ENCODE results near the gene CHGA.

The CHGA gene

DNA sequence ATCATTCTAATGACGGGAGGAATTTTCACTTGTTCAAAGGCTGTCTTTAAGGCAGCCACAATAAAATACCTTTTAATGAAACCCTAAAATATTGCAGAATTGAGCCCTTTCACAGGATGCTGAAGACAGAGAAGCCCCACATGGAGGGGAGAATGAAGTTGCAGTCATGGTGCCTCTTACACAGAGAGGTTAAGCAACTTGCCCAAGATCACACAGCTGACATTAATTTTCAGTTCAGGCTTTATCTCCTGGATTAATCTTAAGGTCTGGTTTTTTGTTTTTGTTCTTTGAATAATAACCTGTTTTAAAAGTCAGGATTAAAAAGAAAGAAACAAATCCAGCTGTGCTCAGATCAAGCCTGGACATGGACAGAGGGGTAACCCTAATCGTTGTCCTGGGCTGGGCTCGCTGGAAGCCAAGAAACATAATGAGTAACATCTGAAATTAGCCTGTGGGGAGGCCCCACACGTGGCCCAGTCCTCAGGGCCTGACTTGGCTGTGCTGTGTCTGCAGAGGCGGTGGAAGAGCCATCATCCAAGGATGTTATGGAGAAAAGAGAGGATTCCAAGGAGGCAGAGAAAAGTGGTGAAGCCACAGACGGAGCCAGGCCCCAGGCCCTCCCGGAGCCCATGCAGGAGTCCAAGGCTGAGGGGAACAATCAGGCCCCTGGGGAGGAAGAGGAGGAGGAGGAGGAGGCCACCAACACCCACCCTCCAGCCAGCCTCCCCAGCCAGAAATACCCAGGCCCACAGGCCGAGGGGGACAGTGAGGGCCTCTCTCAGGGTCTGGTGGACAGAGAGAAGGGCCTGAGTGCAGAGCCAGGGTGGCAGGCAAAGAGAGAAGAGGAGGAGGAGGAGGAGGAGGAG lies 8.0 kb downstream of the CHGA start:
- Histone ChIP-seq H3K9me3 (ENCODE audit: control insufficient read depth in 2 of 2, low read length in 2 of 2) (no peaks in the 10 kb centered on the region), H3K4me1 (ENCODE audit: control insufficient read depth, insufficient read depth, low read length) (no peaks in the 10 kb centered on the region), H3K27me3 (ENCODE audit: control insufficient read depth in 1 of 2, insufficient read depth in 2 of 2, low read length in 2 of 2) (no peaks in the 10 kb centered on the region), H3K4me3 (ENCODE audit: low read length in 2 of 2) (no peak overlapping the region), H3K9ac (ENCODE audit: low read length in 2 of 2) (no peak overlapping the region), H3K36me3 (ENCODE audit: control insufficient read depth in 2 of 2, insufficient read depth in 2 of 2, low read length in 2 of 2) (peaks cover 0 to under 1% of the 10 kb centered on the region in 2 donors), H3K27ac (ENCODE audit: low read length) (no peak overlapping the region)

DNA sequence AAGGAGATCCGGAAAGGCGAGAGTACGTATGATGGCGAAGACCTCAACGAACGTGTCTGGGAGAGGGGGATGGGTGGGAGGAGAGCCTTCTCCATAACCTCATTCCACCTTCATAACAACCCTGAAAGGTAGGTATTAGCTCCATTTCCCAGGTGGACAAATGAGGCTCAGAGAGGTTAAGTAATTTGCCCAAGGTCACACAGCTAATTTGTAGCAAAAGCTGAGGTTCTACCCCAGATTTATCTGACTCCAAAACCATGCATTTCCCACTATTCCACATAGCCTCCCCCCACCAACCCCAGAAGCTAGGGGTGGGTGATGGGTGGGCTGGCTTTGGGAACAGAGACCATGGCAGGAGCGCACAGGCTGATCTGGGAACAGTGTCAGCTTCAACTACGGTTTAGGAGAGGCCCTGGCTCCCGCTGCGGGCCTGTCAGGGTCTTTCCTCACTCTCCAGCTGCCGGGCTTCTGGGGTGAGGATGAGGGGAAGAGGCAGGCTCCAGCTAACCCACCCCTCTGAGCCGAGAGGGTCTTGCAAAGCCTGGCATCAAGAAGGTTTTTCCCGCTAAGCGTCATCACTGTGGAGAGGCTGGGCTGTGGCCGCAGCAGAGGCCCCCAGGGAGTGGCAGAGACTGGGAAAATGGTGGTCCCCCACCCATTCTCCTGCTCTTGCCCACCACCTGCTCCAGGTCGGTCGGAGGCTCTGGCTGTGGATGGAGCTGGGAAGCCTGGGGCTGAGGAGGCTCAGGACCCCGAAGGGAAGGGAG lies 8.9 kb downstream of the CHGA start:
- no peaks in the 10 kb centered on the region for H3K4me1 ChIP-seq (ENCODE audit: control insufficient read depth, insufficient read depth, low read length)
- no peak overlapping the region for H3K27ac ChIP-seq (ENCODE audit: low read length)
- H3K9me3 ChIP-seq (ENCODE audit: control insufficient read depth in 2 of 2, low read length in 2 of 2) = no peaks in the 10 kb centered on the region
- no peak overlapping the region for H3K9ac ChIP-seq (ENCODE audit: low read length in 2 of 2)
- no peaks in the 10 kb centered on the region for H3K27me3 ChIP-seq (ENCODE audit: control insufficient read depth in 1 of 2, insufficient read depth in 2 of 2, low read length in 2 of 2)
- no peak overlapping the region for H3K4me3 ChIP-seq (ENCODE audit: low read length in 2 of 2)
- H3K36me3 ChIP-seq (ENCODE audit: control insufficient read depth in 2 of 2, insufficient read depth in 2 of 2, low read length in 2 of 2) = peaks cover 0 to 3% of the 10 kb centered on the region in 2 donors

DNA sequence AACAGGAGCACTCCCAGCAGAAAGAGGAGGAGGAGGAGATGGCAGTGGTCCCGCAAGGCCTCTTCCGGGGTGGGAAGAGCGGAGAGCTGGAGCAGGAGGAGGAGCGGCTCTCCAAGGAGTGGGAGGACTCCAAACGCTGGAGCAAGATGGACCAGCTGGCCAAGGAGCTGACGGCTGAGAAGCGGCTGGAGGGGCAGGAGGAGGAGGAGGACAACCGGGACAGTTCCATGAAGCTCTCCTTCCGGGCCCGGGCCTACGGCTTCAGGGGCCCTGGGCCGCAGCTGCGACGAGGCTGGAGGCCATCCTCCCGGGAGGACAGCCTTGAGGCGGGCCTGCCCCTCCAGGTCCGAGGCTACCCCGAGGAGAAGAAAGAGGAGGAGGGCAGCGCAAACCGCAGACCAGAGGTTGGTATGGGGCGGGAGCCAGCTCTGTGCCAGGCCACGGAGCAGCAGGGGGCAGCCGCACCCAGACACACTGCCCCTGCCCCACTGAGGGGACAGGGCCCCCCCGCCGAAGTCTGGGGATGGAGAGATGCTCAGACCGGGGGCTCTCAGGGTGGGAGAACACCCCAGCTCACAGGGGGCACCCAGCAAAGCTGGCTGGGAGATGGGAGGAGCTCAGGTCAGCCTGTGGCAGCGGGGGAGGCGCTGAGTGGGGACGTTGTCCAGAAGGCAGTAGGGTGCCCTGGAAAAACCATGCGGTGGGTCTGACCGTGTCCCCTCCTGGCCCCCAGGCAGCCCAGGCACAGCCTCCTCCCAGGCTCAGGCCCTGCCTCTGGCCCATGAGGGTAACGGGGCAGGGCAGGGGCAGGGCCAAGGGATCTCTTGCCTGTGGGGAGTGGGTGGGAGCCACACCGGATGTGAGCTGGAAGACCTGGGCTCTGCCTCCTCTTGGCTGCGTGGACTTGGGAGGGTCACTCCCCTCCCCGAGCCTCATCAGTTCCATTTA lies 9.8 kb downstream of the CHGA start:
- no peak overlapping the region for H3K27ac ChIP-seq (ENCODE audit: low read length)
- H3K9me3 ChIP-seq (ENCODE audit: control insufficient read depth in 2 of 2, low read length in 2 of 2) = no peaks in the 10 kb centered on the region
- no peak overlapping the region for H3K9ac ChIP-seq (ENCODE audit: low read length in 2 of 2)
- peaks cover 0 to 8% of the 10 kb centered on the region in 2 donors for H3K36me3 ChIP-seq (ENCODE audit: control insufficient read depth in 2 of 2, insufficient read depth in 2 of 2, low read length in 2 of 2)
- H3K4me1 ChIP-seq (ENCODE audit: control insufficient read depth, insufficient read depth, low read length) = no peaks in the 10 kb centered on the region
- H3K27me3 ChIP-seq (ENCODE audit: control insufficient read depth in 1 of 2, insufficient read depth in 2 of 2, low read length in 2 of 2) = no peaks in the 10 kb centered on the region
- no peak overlapping the region for H3K4me3 ChIP-seq (ENCODE audit: low read length in 2 of 2)

DNA sequence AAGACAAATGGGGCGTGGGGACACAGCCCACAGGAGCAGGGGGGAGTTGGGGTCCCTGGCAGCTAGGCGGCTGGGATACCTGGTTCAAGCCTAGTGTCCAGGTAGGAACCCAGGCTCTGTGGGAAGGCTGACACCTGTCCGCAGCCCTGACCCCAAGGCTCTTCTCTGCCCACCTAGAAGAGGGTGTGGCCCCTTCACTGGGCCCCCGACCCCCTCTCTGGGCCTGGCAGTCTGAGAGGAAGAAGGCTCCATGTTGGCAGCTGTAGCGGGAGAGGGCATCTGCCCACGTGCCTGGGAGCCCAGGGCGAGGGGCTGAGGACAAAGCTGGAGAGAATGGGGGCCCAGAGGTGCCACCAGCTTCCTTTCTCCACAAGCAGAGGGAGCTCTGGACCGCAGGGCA lies 10.5 kb downstream of the CHGA start:
- H3K4me1 ChIP-seq (ENCODE audit: control insufficient read depth, insufficient read depth, low read length) = no peaks in the 10 kb centered on the region
- no peaks in the 10 kb centered on the region for H3K27me3 ChIP-seq (ENCODE audit: control insufficient read depth in 1 of 2, insufficient read depth in 2 of 2, low read length in 2 of 2)
- no peaks in the 10 kb centered on the region for H3K9me3 ChIP-seq (ENCODE audit: control insufficient read depth in 2 of 2, low read length in 2 of 2)
- no peak overlapping the region for H3K27ac ChIP-seq (ENCODE audit: low read length)
- H3K4me3 ChIP-seq (ENCODE audit: low read length in 2 of 2) = no peak overlapping the region
- H3K36me3 ChIP-seq (ENCODE audit: control insufficient read depth in 2 of 2, insufficient read depth in 2 of 2, low read length in 2 of 2) = peaks cover 0 to 8% of the 10 kb centered on the region in 2 donors
- no peak overlapping the region for H3K9ac ChIP-seq (ENCODE audit: low read length in 2 of 2)

DNA sequence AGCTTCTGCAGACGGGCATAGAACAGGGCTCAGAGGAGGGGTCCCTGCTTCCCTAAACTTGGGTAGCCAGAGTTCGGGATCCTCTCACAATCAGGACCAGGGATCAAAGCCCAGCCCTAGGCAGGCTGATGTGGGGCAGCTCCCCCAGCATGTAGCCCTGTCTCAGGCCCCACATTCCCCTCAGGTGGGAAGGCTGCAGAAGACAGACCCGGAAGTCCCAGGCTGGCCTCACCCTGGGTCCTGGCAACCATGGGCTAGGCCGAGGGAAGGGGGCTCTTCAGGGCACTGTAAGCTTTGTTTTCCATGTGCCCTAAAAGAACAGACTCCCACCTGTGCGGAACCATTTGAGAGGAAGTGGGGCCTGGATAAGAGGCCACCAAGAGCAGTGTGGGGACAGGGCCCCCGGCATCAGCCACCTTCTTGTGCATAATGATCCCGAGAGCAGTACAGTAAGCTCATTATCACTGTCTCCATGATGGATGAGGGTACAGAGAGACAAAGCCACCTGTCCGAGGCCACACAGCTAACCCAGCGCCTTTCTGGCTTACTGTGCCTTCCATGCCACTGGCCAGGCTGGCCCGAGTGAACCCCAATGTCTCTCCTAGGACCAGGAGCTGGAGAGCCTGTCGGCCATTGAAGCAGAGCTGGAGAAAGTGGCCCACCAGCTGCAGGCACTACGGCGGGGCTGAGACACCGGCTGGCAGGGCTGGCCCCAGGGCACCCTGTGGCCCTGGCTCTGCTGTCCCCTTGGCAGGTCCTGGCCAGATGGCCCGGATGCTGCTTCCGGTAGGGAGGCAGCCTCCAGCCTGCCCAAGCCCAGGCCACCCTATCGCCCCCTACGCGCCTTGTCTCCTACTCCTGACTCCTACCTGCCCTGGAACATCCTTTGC lies 11.5 kb downstream of the CHGA start:
- Histone ChIP-seq H3K9ac (ENCODE audit: low read length in 2 of 2) (no peak overlapping the region), H3K9me3 (ENCODE audit: control insufficient read depth in 2 of 2, low read length in 2 of 2) (no peaks in the 10 kb centered on the region), H3K27me3 (ENCODE audit: control insufficient read depth in 1 of 2, insufficient read depth in 2 of 2, low read length in 2 of 2) (no peaks in the 10 kb centered on the region), H3K4me3 (ENCODE audit: low read length in 2 of 2) (no peak overlapping the region), H3K36me3 (ENCODE audit: control insufficient read depth in 2 of 2, insufficient read depth in 2 of 2, low read length in 2 of 2) (peaks cover 0 to 8% of the 10 kb centered on the region in 2 donors), H3K4me1 (ENCODE audit: control insufficient read depth, insufficient read depth, low read length) (no peaks in the 10 kb centered on the region), H3K27ac (ENCODE audit: low read length) (no peak overlapping the region)

DNA sequence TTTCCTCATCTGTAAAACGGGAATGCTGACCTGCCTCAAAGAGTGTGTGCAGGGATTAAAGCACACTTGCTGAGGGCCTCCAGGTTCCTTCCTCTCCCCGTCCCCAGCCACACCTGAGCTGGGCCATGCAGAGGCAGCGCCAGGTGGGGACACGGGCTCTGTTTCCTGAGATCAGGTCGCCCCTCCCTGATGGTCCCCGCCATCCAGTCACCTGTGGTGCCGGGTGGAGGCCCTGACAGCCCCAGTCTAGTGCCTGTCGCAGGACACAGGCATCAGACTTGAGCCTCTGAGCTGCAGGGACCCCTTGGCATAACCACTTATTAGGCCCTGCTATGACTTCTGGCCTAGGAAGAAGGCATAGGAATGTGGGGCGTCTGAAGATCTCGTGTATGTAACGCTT lies 12.5 kb downstream of the CHGA start:
- Histone ChIP-seq H3K27ac (ENCODE audit: low read length) (no peak overlapping the region), H3K4me1 (ENCODE audit: control insufficient read depth, insufficient read depth, low read length) (no peaks in the 10 kb centered on the region), H3K36me3 (ENCODE audit: control insufficient read depth in 2 of 2, insufficient read depth in 2 of 2, low read length in 2 of 2) (peaks cover 0 to 10% of the 10 kb centered on the region in 2 donors), H3K9me3 (ENCODE audit: control insufficient read depth in 2 of 2, low read length in 2 of 2) (no peaks in the 10 kb centered on the region), H3K4me3 (ENCODE audit: low read length in 2 of 2) (no peak overlapping the region), H3K9ac (ENCODE audit: low read length in 2 of 2) (no peak overlapping the region), H3K27me3 (ENCODE audit: control insufficient read depth in 1 of 2, insufficient read depth in 2 of 2, low read length in 2 of 2) (no peaks in the 10 kb centered on the region)

DNA sequence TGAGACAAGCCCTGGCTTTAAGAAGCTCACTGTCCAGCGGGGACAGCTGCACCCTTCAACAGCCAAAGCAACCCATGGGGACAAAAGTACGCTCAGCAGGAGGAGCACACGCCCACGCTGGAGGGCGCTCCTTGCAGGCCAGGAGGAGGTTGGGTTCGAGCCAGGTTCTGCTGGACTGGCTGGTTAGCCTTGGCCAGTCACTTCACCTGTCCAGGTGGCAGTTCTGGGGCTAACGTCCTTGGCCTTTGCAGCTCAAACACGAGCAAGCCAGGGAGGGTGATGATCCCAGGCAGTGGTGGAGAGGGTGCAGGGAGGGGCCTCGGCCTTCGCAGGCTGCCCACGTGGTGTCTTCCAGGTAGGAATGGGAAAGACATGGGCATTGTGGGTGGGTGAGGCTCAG lies 13.1 kb downstream of the CHGA start:
- no peak overlapping the region for H3K9ac ChIP-seq (ENCODE audit: low read length in 2 of 2)
- no peak overlapping the region for H3K27ac ChIP-seq (ENCODE audit: low read length)
- peaks cover 0 to 12% of the 10 kb centered on the region in 2 donors for H3K36me3 ChIP-seq (ENCODE audit: control insufficient read depth in 2 of 2, insufficient read depth in 2 of 2, low read length in 2 of 2)
- no peaks in the 10 kb centered on the region for H3K9me3 ChIP-seq (ENCODE audit: control insufficient read depth in 2 of 2, low read length in 2 of 2)
- no peaks in the 10 kb centered on the region for H3K27me3 ChIP-seq (ENCODE audit: control insufficient read depth in 1 of 2, insufficient read depth in 2 of 2, low read length in 2 of 2)
- H3K4me1 ChIP-seq (ENCODE audit: control insufficient read depth, insufficient read depth, low read length) = no peaks in the 10 kb centered on the region
- H3K4me3 ChIP-seq (ENCODE audit: low read length in 2 of 2) = no peak overlapping the region

DNA sequence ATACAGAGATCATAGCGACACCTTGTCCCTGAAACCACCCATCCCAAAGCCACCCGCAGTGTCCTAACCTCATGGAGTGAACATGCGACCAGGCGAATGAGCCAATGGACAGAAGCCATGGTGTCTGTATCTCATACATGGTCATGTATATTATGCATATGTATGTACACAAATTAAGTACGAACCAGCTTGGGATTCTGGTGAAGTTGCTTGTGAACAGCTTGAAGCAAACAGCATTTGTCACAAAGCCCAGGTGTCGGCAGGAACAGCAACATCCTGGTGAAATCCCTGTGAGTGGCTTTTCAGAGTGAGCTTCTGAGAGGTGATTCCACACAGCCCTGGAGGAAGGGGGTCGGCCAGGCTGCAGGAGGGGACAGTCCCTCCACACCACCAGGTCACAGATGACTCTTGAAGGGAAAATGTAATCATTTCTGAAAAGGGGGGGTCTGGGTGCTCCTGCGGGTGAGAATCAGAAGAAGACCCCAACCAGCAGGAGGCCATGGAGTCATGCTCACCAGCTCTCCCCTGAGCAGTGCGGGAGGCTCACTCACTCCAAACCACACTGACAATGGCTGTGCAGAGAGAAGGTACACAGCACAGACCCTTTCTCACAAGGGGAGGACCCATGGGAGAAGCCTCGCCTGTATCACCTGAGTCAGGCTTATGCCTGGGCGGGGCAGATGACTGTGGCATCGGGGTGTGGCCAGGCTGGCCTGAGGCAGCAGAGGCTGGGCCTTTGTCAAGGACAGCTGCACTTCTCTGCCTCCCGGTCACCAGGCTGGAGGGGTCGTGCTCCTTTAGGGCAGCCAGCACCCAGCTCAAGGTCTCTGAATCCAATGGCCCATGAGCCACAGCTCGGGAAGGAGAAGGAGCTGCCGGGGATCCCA lies 14.3 kb downstream of the CHGA start:
- Histone ChIP-seq H3K4me3 (ENCODE audit: low read length in 2 of 2) (no peak overlapping the region), H3K36me3 (ENCODE audit: control insufficient read depth in 2 of 2, insufficient read depth in 2 of 2, low read length in 2 of 2) (peaks cover 0 to 18% of the 10 kb centered on the region in 2 donors)

DNA sequence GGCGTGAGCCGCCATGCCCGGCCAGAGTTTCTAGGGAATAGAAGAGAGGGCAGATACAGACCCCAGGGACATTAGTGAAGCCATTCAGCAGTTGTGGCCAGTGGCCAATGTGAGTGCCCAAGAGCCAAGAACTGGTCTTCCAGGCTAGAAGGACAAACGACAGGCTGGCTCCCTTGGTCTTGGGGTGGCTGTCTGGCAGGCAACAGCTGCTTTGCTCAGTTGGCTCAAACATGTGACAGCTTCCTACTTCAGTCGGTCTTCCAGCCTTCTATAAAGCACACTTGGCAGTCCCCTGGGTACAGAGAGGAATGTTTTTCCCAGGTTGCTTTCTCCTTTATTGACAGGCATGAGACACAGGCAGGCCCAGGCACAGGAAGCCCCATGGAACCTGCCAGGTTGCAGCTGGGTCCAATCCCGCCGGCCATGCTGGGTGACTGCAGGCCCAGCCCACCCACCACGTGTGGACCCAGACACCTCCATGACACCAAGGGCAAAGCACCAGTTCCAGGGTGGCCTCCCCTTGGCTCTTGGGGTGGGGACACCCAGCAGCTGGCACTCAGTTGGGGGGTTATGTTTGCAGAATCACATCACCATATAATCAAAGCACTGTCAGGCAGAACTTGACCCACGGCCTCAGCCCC lies 15.4 kb downstream of the CHGA start:
- H3K9me3 ChIP-seq (ENCODE audit: control insufficient read depth in 2 of 2, low read length in 2 of 2) = no peaks in the 10 kb centered on the region
- H3K9ac ChIP-seq (ENCODE audit: low read length in 2 of 2) = no peak overlapping the region
- no peaks in the 10 kb centered on the region for H3K4me1 ChIP-seq (ENCODE audit: control insufficient read depth, insufficient read depth, low read length)
- no peak overlapping the region for H3K4me3 ChIP-seq (ENCODE audit: low read length in 2 of 2)
- no peaks in the 10 kb centered on the region for H3K27me3 ChIP-seq (ENCODE audit: control insufficient read depth in 1 of 2, insufficient read depth in 2 of 2, low read length in 2 of 2)
- no peak overlapping the region for H3K27ac ChIP-seq (ENCODE audit: low read length)
- H3K36me3 ChIP-seq (ENCODE audit: control insufficient read depth in 2 of 2, insufficient read depth in 2 of 2, low read length in 2 of 2) = peaks cover 0 to 24% of the 10 kb centered on the region in 2 donors

More for the DNA sequence above, 14.3 kb downstream of the CHGA start:
- Histone ChIP-seq H3K9ac (ENCODE audit: low read length in 2 of 2) (no peak overlapping the region), H3K9me3 (ENCODE audit: control insufficient read depth in 2 of 2, low read length in 2 of 2) (no peaks in the 10 kb centered on the region), H3K27me3 (ENCODE audit: control insufficient read depth in 1 of 2, insufficient read depth in 2 of 2, low read length in 2 of 2) (no peaks in the 10 kb centered on the region), H3K4me1 (ENCODE audit: control insufficient read depth, insufficient read depth, low read length) (no peaks in the 10 kb centered on the region), H3K27ac (ENCODE audit: low read length) (no peak overlapping the region)
